GM06990 (cell line): ENCODE results near the gene PRKCH.

Source experiments
- DNase-seq: peaks from one replicate; pipeline ENCODE4 v3.0.0-alpha.2; 2011; ENCODE audit not compliant: insufficient read length; ENCODE audit errors: extremely low read depth
- H3K27me3 ChIP-seq: replicated peaks from 2 replicates; pipeline ENCODE4 v1.6.0; 2011; ENCODE audit warnings: low read length; ENCODE audit not compliant: control insufficient read depth, insufficient read depth
- H3K36me3 ChIP-seq: 2 replicates; pipeline ENCODE4 v1.5.1; 2011; ENCODE audit warnings: low read length; ENCODE audit not compliant: control insufficient read depth, insufficient read depth
- H3K4me3 ChIP-seq: replicated peaks from 2 replicates; pipeline ENCODE4 v1.5.1; 2011; ENCODE audit warnings: low read depth, mild to moderate bottlenecking, control low read depth, low read length
- TF ChIP-seq, protein P1 (sequence below): IDR thresholded peaks from 2 replicates; pipeline ENCODE4 v1.5.1; 2011; ENCODE audit warnings: low read length, control low read depth, mild to moderate bottlenecking, inconsistent platforms; ENCODE audit not compliant: insufficient read depth, poor library complexity, severe bottlenecking

Gene PRKCH

DNA sequence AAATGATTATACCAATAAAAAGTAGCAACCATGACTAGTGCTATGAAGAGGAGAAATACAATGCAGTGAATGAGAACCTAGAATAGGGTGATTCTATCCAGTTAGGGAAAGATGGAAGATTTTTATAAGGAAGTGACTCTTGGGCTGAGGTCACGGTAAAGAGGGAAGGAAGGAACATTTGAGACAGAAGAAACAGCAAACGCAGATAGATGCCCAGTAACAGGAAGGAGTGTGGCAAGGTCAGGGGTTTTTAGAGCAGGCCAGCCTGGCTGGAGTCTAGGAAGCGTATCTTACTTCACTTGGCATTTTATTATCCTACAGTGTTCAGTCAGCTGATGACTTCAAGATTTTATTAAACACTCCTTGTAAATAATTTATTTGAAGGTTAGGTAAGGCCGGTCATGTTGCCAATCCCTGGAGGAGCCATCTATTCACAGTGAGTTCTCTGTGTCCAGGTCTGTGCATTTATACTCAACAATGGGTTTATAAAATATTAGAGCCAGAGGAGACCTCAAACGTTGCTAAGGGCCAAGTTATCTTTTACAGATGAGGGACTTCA is 170.6 kb downstream of the PRKCH start:
- TF ChIP-seq, protein P1, sequence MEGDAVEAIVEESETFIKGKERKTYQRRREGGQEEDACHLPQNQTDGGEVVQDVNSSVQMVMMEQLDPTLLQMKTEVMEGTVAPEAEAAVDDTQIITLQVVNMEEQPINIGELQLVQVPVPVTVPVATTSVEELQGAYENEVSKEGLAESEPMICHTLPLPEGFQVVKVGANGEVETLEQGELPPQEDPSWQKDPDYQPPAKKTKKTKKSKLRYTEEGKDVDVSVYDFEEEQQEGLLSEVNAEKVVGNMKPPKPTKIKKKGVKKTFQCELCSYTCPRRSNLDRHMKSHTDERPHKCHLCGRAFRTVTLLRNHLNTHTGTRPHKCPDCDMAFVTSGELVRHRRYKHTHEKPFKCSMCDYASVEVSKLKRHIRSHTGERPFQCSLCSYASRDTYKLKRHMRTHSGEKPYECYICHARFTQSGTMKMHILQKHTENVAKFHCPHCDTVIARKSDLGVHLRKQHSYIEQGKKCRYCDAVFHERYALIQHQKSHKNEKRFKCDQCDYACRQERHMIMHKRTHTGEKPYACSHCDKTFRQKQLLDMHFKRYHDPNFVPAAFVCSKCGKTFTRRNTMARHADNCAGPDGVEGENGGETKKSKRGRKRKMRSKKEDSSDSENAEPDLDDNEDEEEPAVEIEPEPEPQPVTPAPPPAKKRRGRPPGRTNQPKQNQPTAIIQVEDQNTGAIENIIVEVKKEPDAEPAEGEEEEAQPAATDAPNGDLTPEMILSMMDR = no peak
- H3K36me3 ChIP-seq = no peaks in the 10 kb centered on the region; the same call in none of the 2 replicates
- DNase-seq = no peak
- H3K27me3 ChIP-seq = no peaks in the 10 kb centered on the region
- no peak overlapping the region for H3K4me3 ChIP-seq

DNA sequence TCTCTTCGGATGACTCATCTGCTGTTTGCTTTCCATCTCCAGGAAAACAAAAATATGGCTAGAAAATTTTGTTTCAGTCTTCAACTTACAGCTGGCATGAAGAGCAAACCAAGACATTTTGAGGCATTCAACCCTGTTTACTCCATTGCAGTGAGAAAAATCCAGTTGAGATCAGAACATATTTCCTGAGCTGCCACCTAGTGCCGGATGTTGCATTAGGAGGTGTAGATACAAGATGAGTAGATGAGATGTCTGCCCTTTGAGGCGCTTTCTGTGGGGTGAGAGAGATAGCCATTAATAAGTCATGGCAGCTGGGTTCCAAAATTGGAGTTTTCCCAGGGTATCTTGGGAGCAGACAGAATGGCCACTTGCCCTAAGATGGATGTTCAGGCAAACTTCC is 171.1 kb downstream of the PRKCH start:
- H3K27me3 ChIP-seq = no peaks in the 10 kb centered on the region
- H3K4me3 ChIP-seq = no peak overlapping the region
- H3K36me3 ChIP-seq = no peaks in the 10 kb centered on the region; the same call in none of the 2 replicates
- TF ChIP-seq, protein P1 = peak; percentile 25
- no peak for DNase-seq

DNA sequence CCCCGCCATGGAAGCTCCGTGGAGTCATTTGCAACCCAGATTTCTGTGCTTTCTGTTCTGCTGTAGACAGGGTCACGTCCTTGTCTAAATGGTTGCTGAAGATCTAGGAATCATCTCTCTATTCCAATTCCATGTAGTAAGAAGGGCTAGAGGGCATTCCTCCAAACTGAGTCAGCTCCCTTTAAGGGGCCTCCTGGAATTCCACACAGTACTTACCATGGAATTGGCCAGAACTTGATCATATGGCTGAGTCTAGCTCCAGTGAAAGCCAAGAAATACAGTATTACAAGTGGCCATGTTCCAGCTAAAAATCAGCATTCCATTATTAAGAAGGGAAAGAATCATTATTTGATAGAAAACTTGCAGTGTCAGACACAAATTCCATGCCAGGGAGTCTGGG is 171.9 kb downstream of the PRKCH start:
- TF ChIP-seq, protein P1 = no peak
- Histone ChIP-seq H3K27me3 (no peaks in the 10 kb centered on the region), H3K4me3 (no peak overlapping the region), H3K36me3 (no peaks in the 10 kb centered on the region; the same call in none of the 2 replicates)
- DNase-seq = no peak

GRCh38 chr14:61494018-61494417 is 172.6 kb downstream of the PRKCH start:
- Histone ChIP-seq H3K4me3 (no peak overlapping the region), H3K36me3 (no peaks in the 10 kb centered on the region; the same call in none of the 2 replicates), H3K27me3 (no peaks in the 10 kb centered on the region)
- TF ChIP-seq, protein P1 = no peak
- no peak for DNase-seq

- Histone ChIP-seq H3K4me3 (no peak overlapping the region), H3K36me3 (no peaks in the 10 kb centered on the region), H3K27me3 (no peaks in the 10 kb centered on the region)
- TF ChIP-seq, protein P1 = no peak
- DNase-seq = no peak
Observed at GRCh38 chr14:61495809-61496208, 174.4 kb downstream of the PRKCH start.

DNA sequence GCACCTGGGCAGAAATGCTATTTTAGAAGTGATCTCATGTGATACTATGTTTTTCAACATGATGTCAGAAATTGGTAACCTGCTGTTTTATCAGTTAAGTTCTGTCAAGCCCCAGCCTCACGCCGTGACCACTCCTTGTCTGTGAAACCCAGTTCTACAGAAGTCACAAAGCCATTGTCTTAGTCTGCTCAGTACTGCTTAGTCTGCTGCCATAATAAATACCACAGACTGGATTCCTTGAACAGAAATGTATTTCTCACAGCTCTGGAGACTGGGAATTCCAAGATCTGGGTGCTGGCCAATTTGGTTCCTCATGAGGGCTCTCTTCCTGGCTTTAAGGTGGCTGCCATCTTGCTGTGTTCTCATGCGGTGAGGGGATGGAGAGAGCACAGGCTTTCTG is 176.9 kb downstream of the PRKCH start:
- TF ChIP-seq, protein P1 = no peak
- DNase-seq = no peak
- Histone ChIP-seq H3K36me3 (no peaks in the 10 kb centered on the region), H3K4me3 (no peak overlapping the region), H3K27me3 (no peaks in the 10 kb centered on the region)
